ENCODE measurements around the gene PPIL1.

Gene PPIL1

GRCh38 chr6:36853325-36853724 lies 21.3 kb downstream of the PPIL1 start:
- no peak for DNase-seq

GRCh38 chr6:36852481-36853147 lies 22.0 kb downstream of the PPIL1 start:
- DNase-seq, result no peak

DNA sequence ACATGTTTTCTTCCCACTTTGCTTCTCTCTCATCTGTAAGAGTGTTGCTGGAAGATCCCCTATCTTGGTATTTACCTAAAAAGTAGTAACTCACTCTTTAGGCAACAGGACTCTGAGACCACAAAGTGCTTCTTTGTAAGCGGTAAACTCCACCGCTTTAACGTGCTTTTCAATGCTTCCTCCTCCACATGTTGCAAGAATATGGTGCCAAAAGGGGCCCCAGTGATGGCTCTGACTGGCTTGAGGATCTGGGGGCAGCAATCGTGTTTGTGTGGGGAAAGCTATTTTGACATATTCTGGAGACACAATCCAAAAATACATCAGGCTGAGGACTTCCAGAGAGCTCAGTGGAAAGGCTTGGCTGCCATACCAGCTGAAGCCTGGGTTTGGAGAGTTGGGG lies 23.0 kb downstream of the PPIL1 start:
- no peak for DNase-seq

DNA sequence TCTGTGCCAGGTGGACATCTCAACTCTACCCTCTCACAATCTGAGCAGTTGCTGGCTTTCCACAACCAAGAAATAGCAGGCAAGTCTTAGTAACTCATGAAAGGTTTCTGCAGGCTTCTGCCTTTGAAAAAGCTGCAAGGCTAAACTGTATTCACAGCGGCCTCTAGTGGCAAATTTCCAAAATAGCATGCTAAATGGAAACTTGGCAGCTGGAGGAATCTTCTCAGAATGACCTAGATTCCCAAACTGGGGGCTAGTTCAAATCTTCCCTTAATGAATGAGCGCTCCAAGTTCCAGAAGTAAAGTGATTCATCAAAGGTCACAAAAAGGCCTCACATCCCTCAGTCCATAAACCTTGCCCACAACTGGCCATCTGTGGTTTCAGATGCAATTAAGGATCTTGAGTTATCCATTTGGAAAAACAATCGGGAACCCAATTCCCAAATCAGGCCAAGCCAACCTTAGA lies 23.4 kb downstream of the PPIL1 start:
- peak; percentile 26 for DNase-seq

DNA sequence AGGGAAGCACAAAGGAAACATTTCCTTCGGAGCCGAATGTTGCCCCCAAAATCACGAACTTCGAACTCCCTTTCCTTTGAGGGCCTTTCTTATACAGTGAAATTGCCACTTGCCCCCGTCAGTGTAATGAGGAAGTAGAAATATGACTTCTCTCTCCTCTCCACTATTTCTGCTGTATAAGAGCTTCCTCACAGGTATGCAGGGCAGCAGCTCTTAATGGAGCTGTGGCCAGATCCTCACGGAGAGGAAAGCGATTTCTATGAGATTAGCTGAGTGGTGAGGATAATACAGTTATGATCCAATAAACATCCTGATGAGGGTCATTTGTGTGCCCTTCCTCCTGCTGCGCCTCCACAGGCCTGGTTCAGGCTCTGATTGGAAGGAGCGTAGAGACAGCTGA lies 24.6 kb downstream of the PPIL1 start:
- no peak for DNase-seq

GRCh38 chr6:36848658-36849441 lies 25.8 kb downstream of the PPIL1 start:
- DNase-seq, result no peak

- DNase-seq, result no peak
Measured at GRCh38 chr6:36847991-36848390, 26.6 kb downstream of the PPIL1 start.

GRCh38 chr6:36847152-36847551 lies 27.5 kb downstream of the PPIL1 start:
- no peak for DNase-seq

DNA sequence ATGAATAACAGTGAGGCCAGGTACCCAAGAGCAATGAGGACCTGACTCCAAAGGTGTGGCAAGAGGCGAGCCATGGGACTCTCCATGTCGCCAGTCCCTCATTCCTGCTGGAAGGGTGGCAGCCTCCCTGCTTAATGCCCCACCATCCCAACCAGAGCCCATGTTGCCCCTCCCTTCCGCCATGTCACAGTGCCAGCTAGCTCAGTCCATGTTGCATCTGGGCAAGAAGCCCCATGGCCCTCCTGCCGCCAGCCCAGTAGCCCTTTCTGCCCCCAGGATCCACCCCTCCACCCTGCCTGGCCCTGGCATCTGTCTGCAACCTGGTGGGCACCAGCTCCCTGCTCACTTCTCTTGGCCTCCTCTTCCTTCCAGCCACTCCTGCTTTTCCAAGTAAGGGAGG lies 29.4 kb downstream of the PPIL1 start:
- no peak for DNase-seq

DNA sequence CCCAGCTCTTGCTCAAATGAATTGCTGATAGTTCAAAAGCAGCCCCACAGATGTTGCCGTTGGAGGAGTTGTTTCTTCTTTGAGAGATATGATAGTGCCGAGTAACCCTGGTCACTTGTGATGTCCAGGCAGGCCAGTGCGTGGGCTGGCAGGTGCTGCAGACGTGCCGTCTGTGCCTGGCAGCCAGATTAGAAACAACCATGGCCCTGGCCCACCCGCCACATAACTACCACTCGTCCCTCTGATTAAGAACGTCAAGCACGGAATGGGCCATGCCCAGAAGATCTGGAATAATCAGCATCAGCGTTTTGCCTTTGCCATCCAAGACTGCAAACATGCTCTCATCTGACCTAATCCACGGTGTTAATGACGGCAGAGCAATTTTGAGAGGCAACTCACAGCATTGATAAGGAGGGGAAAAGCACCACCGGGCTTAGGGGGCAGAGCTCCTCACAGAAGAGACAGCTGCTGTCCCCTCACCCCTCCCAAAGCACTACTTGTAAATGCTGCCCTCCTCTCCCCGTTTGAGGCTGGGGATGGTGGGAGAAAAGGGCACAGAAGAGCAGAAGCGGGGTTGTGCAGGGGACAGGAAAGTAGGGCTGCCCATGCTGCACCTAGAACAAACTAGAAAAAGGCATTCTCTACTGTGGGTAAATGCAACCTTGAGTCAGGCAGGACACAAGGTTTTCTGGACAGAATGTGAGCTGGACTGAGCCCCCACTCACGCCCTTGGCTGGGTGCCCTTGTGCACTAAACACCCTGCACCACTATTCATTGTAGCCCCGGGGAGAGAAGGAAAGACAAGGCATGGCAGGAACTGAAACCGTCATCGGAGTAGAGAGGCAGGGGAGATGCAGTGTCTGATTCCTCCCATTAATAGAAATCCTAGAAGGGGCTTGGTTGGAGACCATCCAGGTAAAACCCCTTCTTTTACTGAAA lies 30.1 kb downstream of the PPIL1 start:
- DNase-seq, result no peak

- no peak for DNase-seq
Measured at GRCh38 chr6:36843170-36843569, 31.4 kb downstream of the PPIL1 start.

GRCh38 chr6:36841756-36842155 lies 32.8 kb downstream of the PPIL1 start:
- no peak for DNase-seq

- no peak for DNase-seq
Measured at GRCh38 chr6:36840432-36841403, 33.9 kb downstream of the PPIL1 start.

DNA sequence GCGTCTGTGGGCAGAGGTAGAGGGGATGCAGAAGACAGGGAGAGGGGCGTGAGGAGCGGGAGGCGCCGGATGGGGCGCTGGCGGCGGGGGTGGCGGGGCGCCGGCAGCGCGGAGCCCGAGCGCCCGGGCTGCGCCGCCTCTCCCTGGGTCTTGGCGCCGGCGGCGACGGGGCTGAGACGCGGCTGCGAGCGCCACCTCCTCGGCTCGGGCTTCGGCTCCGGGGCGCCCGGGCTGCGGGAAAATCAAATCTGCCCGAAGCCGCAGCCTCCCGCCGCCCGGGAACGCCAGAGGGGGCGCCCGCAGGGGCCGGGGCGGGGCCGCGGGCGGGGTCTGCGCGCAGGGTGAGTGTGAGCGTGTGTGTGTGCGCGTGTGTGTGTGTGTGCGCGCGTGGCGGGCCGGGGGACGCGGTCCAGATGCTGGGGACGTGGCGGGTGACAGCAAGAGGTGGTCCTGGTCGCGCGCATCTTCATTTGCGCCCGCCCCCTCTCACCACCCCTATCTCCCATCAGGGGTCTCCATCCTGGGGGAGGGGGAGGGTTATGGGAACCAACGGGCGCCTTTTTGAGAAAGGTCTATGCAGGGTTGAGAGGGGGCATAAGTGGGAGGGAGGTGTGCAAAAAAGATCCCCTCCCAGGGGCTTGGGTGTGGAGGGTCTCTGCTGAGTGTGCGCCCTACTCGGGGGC lies 34.7 kb downstream of the PPIL1 start:
- peak; percentile 22 for DNase-seq

- DNase-seq, result no peak
Measured at GRCh38 chr6:36838896-36839748, 35.5 kb downstream of the PPIL1 start, which contains the start of gene CPNE5. Gene CPNE5, minus strand, starts transcription at chr6:36839444. Its CDS starts 67 bp downstream, at chr6:36839377.

GRCh38 chr6:36837686-36838085 lies 36.9 kb downstream of the PPIL1 start:
- DNase-seq, result no peak

DNA sequence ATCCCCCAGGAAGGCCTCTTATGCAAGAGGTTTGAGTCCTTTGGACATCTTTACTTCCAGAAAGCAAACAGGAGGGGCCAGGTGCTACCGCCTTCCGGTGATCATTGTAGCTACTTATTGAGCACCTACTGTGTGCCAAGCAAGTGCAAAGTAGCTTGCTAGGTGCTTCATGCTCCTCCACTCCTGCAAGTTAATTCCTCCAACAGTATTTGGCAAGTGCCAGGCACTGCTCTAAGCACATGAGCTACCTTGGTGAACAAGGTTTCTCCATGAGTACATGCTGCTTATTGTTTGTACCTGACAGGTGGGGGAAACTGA lies 37.6 kb downstream of the PPIL1 start:
- DNase-seq, result no peak

DNA sequence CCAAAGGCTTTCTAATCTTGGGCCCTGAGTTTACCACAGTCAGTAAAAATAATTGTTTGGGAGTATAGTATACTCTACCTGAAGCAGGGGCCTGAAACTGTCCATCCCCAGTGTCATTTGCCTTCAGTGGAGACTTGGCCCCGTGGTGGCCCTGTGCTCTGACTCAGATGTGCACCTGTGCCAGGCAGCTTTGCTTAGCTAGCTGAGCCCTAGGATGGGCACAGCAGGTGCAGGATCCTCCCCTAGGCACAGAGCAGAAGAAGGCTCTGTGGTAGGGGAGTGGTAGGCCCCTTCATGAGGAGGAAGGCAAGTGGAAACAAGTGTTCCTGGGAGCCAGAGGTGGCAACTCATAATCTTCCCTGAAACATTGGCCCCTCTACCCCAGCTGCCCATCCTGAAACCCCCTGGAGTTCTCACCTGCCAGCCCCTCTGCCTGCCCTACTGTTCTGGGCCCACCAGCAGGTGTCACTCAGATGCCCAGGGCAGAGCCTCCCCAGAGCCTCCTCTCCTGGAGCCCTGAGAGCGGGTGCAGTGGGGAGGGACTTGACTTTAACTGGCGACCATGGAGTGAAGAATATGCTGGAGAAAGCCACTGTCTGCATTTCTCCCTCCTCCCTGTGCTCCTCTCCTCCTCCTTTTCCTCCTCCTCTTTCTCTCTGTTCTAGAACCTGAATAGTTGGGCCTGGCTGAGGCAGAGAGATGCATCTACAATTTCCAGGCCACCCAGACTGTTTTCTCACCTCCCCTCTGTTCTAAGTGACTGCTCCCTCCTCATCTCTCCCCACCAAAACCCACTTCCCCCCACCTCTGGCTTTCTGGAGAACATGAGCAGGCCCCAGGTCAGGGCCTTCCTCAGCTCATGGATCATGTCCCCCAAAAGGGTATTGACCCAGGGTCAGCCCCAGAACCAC lies 38.2 kb downstream of the PPIL1 start:
- DNase-seq, result no peak

DNA sequence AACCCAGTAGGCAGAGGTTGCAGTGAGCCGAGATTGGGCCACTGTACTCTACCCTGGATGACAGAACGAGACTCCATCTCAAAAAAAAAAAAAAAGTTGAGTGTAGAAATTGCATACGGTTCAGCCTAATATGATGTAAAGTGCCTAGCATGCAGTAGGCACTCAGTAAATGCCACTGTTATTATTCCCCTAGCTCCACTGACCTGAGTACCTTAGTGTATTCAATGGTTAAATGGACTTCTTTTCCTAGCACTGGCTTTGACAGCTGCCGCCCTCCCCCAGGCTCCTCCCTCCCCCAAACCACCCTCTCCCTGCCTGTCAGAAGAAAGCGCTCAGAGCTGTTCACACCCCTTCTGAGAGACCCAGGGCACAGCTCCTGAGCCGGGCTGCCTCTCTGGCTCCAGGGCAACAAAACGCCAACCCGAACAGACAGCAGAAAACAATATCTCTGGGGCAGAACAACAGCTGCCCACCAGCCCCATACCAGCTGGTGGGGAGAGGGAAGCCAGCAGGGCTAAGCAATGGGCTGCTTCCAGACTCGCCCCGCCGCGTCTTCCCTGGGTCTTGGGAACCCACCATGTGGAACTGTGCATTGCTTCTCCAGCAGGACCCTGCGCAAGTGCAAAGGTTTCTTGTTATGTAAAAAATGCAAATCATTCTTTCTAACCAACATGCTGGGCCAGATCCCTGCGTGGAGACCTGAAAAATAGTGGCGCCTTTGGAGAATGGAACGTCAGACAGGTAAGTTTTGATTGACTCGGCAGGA lies 39.8 kb downstream of the PPIL1 start:
- DNase-seq, result no peak

Data from NCI-H1092 treated with DMSO at 0.1 percent for 48 hours (cell line).